Measurements from ENCODE around the gene MCHR2.

The MCHR2 gene

GRCh38 chr6:99960027-99960426, 34.0 kb downstream of the MCHR2 start:
- no peak for DNase-seq (ENCODE audit: low read depth)
- TF ChIP-seq CTCF (conservative IDR thresholded peaks at IDR 0.05; ENCODE audit: control insufficient read depth, insufficient read depth, low read depth, low read length), result no peak
- H3K4me3 ChIP-seq (ENCODE audit: control insufficient read depth, low read depth, low read length), result no peak overlapping the region

GRCh38 chr6:99951016-99951805, 42.8 kb downstream of the MCHR2 start:
- no peak for TF ChIP-seq CTCF (conservative IDR thresholded peaks at IDR 0.05; ENCODE audit: control insufficient read depth, insufficient read depth, low read depth, low read length)
- no peak overlapping the region for H3K4me3 ChIP-seq (ENCODE audit: control insufficient read depth, low read depth, low read length)
- no peak for DNase-seq (ENCODE audit: low read depth)

- DNase-seq (ENCODE audit: low read depth), result no peak
- H3K4me3 ChIP-seq (ENCODE audit: control insufficient read depth, low read depth, low read length), result no peak overlapping the region
- no peak for TF ChIP-seq CTCF (conservative IDR thresholded peaks at IDR 0.05; ENCODE audit: control insufficient read depth, insufficient read depth, low read depth, low read length)
Measured at GRCh38 chr6:99946005-99946404, 48.0 kb downstream of the MCHR2 start.

GRCh38 chr6:99943846-99944245, 50.2 kb downstream of the MCHR2 start:
- TF ChIP-seq CTCF (conservative IDR thresholded peaks at IDR 0.05; ENCODE audit: control insufficient read depth, insufficient read depth, low read depth, low read length), result no peak
- DNase-seq (ENCODE audit: low read depth), result no peak
- no peak overlapping the region for H3K4me3 ChIP-seq (ENCODE audit: control insufficient read depth, low read depth, low read length)

GRCh38 chr6:99940582-99940981, 53.4 kb downstream of the MCHR2 start:
- H3K4me3 ChIP-seq (ENCODE audit: control insufficient read depth, low read depth, low read length), result no peak overlapping the region
- no peak for TF ChIP-seq CTCF (conservative IDR thresholded peaks at IDR 0.05; ENCODE audit: control insufficient read depth, insufficient read depth, low read depth, low read length)
- DNase-seq (ENCODE audit: low read depth), result no peak

- H3K4me3 ChIP-seq (ENCODE audit: control insufficient read depth, low read depth, low read length), result no peak overlapping the region
- peak; percentile 55 for DNase-seq (ENCODE audit: low read depth)
- no peak for TF ChIP-seq CTCF (conservative IDR thresholded peaks at IDR 0.05; ENCODE audit: control insufficient read depth, insufficient read depth, low read depth, low read length)
Measured at GRCh38 chr6:99933129-99933528, 60.9 kb downstream of the MCHR2 start.
